ENCODE results near the gene RAET1G.
"Not testable (repeated sequence)": the region's sequence is repeated elsewhere in the genome, so short reads cannot be mapped to it uniquely, and the experiment has no call there.

RAET1G gene

DNA sequence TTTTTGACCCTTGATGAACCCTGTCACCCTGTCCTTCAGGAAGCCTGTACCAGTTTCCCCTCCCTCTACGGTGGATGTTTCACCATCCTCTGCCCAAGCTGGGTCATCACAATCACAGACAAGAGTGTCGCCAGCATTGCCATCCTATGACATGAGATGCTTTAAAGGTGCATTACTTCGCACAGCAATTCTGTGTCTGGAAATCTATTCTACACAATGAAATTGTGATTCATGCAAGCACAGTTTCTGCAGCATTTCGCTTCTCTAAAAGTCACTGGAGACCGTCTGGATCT, 16.4 kb upstream of the RAET1G start:
- H3K79me2 ChIP-seq (ENCODE audit: insufficient read depth, low read depth), result no peaks in the 10 kb centered on the region
- no peak for TF ChIP-seq CTCF (conservative IDR thresholded peaks at IDR 0.05; ENCODE audit: low read depth, low read length)
- H3K36me3 ChIP-seq (ENCODE audit: insufficient read depth), result no peaks in the 10 kb centered on the region
- peaks cover 91% of the 10 kb centered on the region for H3K27me3 ChIP-seq (ENCODE audit: insufficient read depth, low read depth)
- H4K20me1 ChIP-seq (ENCODE audit: insufficient read depth), result no peaks in the 10 kb centered on the region
- H2AFZ ChIP-seq (ENCODE audit: low read depth), result no peak overlapping the region
- no peak overlapping the region for H3K4me3 ChIP-seq (IDR thresholded peaks at IDR 0.05; ENCODE audit: insufficient read depth, low read depth, low read length)
- peak overlapping the region; percentile 99 for H3K4me2 ChIP-seq
- H3K9ac ChIP-seq, result no peak overlapping the region; the same call in 1 of the 2 replicates
- no peak overlapping the region for H3K27ac ChIP-seq
- peaks cover 52% of the 10 kb centered on the region for H3K4me1 ChIP-seq (ENCODE audit: low read depth, poor library complexity, severe bottlenecking)

- H4K20me1 ChIP-seq (ENCODE audit: insufficient read depth), result no peaks in the 10 kb centered on the region
- H3K79me2 ChIP-seq (ENCODE audit: insufficient read depth, low read depth), result no peaks in the 10 kb centered on the region
- peaks cover 91% of the 10 kb centered on the region for H3K27me3 ChIP-seq (ENCODE audit: insufficient read depth, low read depth)
- no peaks in the 10 kb centered on the region for H3K36me3 ChIP-seq (ENCODE audit: insufficient read depth)
- no peak for TF ChIP-seq CTCF (conservative IDR thresholded peaks at IDR 0.05; ENCODE audit: low read depth, low read length)
- peak overlapping the region; percentile 99 for H3K4me2 ChIP-seq
- peak overlapping the region; percentile 67 for H2AFZ ChIP-seq (ENCODE audit: low read depth)
- peaks cover 52% of the 10 kb centered on the region for H3K4me1 ChIP-seq (ENCODE audit: low read depth, poor library complexity, severe bottlenecking)
- H3K4me3 ChIP-seq (IDR thresholded peaks at IDR 0.05; ENCODE audit: insufficient read depth, low read depth, low read length), result no peak overlapping the region
- H3K9ac ChIP-seq, result peak overlapping the region; percentile 42; the same call in 1 of the 2 replicates
- no peak overlapping the region for H3K27ac ChIP-seq
Observed at GRCh38 chr6:149938571-149939355, 15.8 kb upstream of the RAET1G start.

- Histone ChIP-seq H3K4me1 (ENCODE audit: low read depth, poor library complexity, severe bottlenecking) (peaks cover 52% of the 10 kb centered on the region), H3K27me3 (ENCODE audit: insufficient read depth, low read depth) (peaks cover 91% of the 10 kb centered on the region), H3K4me2 (peak overlapping the region; percentile 99), H2AFZ (ENCODE audit: low read depth) (peak overlapping the region; percentile 67), H3K9ac (peak overlapping the region; percentile 42; the same call in 1 of the 2 replicates)
- not testable (repeated sequence) for H3K36me3 ChIP-seq (ENCODE audit: insufficient read depth); H4K20me1 ChIP-seq (ENCODE audit: insufficient read depth); H3K27ac ChIP-seq; H3K79me2 ChIP-seq (ENCODE audit: insufficient read depth, low read depth); H3K4me3 ChIP-seq (IDR thresholded peaks at IDR 0.05; ENCODE audit: insufficient read depth, low read depth, low read length)
Observed at GRCh38 chr6:149938013-149938570, 15.2 kb upstream of the RAET1G start.

DNA sequence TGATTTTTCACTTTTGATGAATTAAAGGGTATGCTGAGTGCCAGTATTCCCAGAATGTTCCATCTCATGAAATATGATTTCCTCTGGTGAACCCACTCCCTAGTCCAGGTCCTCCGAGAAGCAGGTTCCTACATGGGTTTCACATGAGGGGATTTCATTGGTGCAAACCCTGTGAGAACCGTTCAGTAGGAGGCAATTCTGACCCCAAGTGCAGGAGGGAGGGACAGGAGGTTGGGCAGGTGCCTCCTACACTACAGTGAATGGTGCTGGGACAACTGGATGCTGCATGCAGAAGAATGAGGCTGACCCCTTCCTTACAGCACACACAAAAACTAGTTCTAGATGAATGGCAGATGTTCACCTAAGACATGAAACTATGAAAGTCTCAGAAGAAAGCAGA, 13.8 kb upstream of the RAET1G start:
- Histone ChIP-seq H3K79me2 (ENCODE audit: insufficient read depth, low read depth) (no peaks in the 10 kb centered on the region), H3K4me2 (no peak overlapping the region), H3K27ac (no peak overlapping the region), H3K27me3 (ENCODE audit: insufficient read depth, low read depth) (peaks cover 82% of the 10 kb centered on the region), H3K4me1 (ENCODE audit: low read depth, poor library complexity, severe bottlenecking) (peaks cover 52% of the 10 kb centered on the region), H4K20me1 (ENCODE audit: insufficient read depth) (no peaks in the 10 kb centered on the region), H3K36me3 (ENCODE audit: insufficient read depth) (no peaks in the 10 kb centered on the region), H3K9ac (no peak overlapping the region), H2AFZ (ENCODE audit: low read depth) (no peak overlapping the region), H3K4me3 (IDR thresholded peaks at IDR 0.05; ENCODE audit: insufficient read depth, low read depth, low read length) (no peak overlapping the region)
- no peak for TF ChIP-seq CTCF (conservative IDR thresholded peaks at IDR 0.05; ENCODE audit: low read depth, low read length)

GRCh38 chr6:149935668-149936067, 12.7 kb upstream of the RAET1G start:
- peaks cover 79% of the 10 kb centered on the region for H3K27me3 ChIP-seq (ENCODE audit: insufficient read depth, low read depth)
- H3K79me2 ChIP-seq (ENCODE audit: insufficient read depth, low read depth), result no peaks in the 10 kb centered on the region
- H3K36me3 ChIP-seq (ENCODE audit: insufficient read depth), result no peaks in the 10 kb centered on the region
- TF ChIP-seq CTCF (conservative IDR thresholded peaks at IDR 0.05; ENCODE audit: low read depth, low read length), result no peak
- H3K9ac ChIP-seq, result no peak overlapping the region
- H3K27ac ChIP-seq, result no peak overlapping the region
- H3K4me1 ChIP-seq (ENCODE audit: low read depth, poor library complexity, severe bottlenecking), result peaks cover 42% of the 10 kb centered on the region
- H3K4me3 ChIP-seq (IDR thresholded peaks at IDR 0.05; ENCODE audit: insufficient read depth, low read depth, low read length), result no peak overlapping the region
- H4K20me1 ChIP-seq (ENCODE audit: insufficient read depth), result no peaks in the 10 kb centered on the region
- H3K4me2 ChIP-seq, result no peak overlapping the region; the same call in 1 of the 2 replicates
- no peak overlapping the region for H2AFZ ChIP-seq (ENCODE audit: low read depth)
